HEK293T (cell line): Measurements from ENCODE around the gene DNASE2B.

Experiments used
- BHLHE40 ChIP-seq: fragments of 450-650 bp; IDR thresholded peaks from 2 replicates; pipeline ENCODE4 v1.6.1; 2016; ENCODE audit warnings: mild to moderate bottlenecking, moderate library complexity, borderline replicate concordance
- CTBP1 ChIP-seq: fragments of 450-650 bp; IDR thresholded peaks from 2 replicates; pipeline ENCODE4 v1.6.1; 2016; ENCODE audit warnings: borderline replicate concordance
- FOXK2 ChIP-seq: fragments of 450-650 bp; IDR thresholded peaks from 2 replicates; pipeline ENCODE4 v1.6.1; 2016; ENCODE audit warnings: mild to moderate bottlenecking
- FOXM1 ChIP-seq: fragments of 450-650 bp; IDR thresholded peaks from 2 replicates; pipeline ENCODE4 v1.6.1; 2017; ENCODE audit warnings: mild to moderate bottlenecking, borderline replicate concordance
- HDGF ChIP-seq: fragments of 450-650 bp; IDR thresholded peaks from 2 replicates; pipeline ENCODE4 v1.6.1; 2017; ENCODE audit warnings: antibody characterized with exemption, borderline replicate concordance
- L3MBTL2 ChIP-seq: fragments of 450-650 bp; conservative IDR thresholded peaks from 2 replicates; pipeline ENCODE4 v1.6.1; 2016; ENCODE audit warnings: mild to moderate bottlenecking
- LEF1 ChIP-seq: fragments of 450-650 bp; IDR thresholded peaks from 2 replicates; pipeline ENCODE4 v1.6.1; 2017; ENCODE audit warnings: mild to moderate bottlenecking, borderline replicate concordance
- NFRKB ChIP-seq: fragments of 450-650 bp; IDR thresholded peaks from 2 replicates; pipeline ENCODE4 v1.6.1; 2016; ENCODE audit warnings: mild to moderate bottlenecking, moderate library complexity
- PKNOX1 ChIP-seq: fragments of 450-650 bp; IDR thresholded peaks from 2 replicates; pipeline ENCODE4 v1.6.1; 2016
- SP1 ChIP-seq: fragments of 450-650 bp; IDR thresholded peaks from 2 replicates; pipeline ENCODE4 v1.6.1; 2017
- SUZ12 ChIP-seq: fragments of 450-650 bp; IDR thresholded peaks from 2 replicates; pipeline ENCODE4 v1.6.1; 2016; ENCODE audit warnings: mild to moderate bottlenecking
- TARDBP ChIP-seq: fragments of 450-650 bp; IDR thresholded peaks from 2 replicates; pipeline ENCODE4 v1.6.1; 2016

- TF ChIP-seq L3MBTL2 = no peak
- TF ChIP-seq BHLHE40 = no peak
- no peak for TF ChIP-seq FOXM1
- TF ChIP-seq LEF1 = no peak
- TF ChIP-seq TARDBP = no peak
- TF ChIP-seq NFRKB = no peak
- TF ChIP-seq SUZ12 = no peak
- no peak for TF ChIP-seq CTBP1
- TF ChIP-seq FOXK2 = no peak
- TF ChIP-seq PKNOX1 = no peak
- no peak for TF ChIP-seq SP1
- TF ChIP-seq HDGF = no peak
These were observed at the start of gene DNASE2B for GRCh38 chr1:84398175-84399155.
